Measurements from ENCODE around the gene CD44.

The CD44 gene

DNA sequence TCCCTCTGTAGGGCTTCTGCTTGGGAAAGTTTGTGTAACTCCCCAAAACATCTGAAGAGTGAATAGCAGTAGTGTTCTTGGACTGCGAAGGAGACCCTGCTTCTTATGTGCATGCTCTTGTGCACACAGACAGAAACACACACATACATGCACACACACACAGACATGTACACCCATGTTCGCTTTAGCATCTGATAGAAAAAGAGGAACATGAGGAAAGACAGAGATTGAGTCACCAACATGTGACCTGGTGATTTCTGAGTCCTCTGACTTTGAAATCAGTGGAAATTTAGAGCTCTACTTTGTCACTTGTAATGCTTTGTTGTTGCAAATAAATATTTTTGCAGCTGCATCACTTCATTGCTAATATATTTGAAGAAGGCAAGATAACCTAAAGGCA lies 23.8 kb downstream of the CD44 start:
- no peak for DNase-seq

DNA sequence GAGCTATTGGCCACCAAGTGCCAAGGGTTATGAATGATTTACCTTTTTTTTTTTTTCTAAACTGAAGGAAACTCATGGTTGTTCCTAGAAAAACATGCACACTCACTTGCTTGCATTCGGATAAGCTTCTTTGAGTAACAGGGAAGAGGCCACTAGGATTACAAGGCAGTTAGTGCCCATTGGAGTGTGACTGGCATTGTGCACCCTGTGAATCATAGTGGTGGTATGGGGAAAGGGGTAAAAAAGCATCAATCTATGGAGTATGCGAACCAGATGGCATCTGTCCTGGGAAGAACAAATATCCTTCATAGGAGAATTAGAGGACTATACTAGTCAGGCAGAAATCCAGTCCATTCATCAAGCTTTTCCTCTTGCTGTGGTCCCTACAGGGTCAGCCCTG lies 24.2 kb downstream of the CD44 start:
- DNase-seq: no peak

DNA sequence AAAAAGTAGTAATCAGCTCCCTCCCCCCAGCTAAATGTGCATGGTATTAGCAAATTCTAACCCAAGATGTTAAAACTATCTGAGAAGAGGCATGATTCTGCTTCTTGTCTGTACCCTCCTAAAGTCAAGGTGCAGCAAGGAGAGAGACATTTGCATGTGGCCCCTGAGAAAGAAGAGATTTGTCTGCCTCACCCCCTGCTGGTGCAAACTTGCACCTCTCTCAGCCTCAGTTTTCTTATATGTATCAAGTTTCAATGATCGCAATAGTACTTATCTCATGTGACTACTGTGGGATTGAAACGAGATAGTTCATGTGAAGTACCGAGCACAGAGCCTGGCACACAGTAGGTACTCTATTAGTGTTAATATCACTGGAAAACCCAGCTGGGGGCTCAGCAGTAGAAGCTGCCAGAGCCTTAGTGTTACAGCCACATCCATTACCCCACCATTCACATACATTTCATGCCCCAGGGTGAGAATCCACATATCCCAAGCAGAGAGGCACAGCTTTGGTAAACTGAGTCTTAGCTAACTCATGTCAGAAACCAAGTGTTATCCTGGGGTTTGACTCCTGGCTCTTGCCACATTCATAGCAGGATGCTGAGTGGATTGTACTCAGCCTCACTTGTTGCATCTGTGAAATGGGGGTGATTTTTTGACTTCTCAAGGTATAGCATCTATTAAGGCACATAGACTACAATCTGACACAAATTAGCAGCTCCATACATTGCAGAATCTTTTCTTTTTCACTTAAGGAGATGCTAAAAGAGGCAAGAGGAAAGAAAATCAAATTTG lies 24.9 kb downstream of the CD44 start:
- DNase-seq: no peak

DNA sequence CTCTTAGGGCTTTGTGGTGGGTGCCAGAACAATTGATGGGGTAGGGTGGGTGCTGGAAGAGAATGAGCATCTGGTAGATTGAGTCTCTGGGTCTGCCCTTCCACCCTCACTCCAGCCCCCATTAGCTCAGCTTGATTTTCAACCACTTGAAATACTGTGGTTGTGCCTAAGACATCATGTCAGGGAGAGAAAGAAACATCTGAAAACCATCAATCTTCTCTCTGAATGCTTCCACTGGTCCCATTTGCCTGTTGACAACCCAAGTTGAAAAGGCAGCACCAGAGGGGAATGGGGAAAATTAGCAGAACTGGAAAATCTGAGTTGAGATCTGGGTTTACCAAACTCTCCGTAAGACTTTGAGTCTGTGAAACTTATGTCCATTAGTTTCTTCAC lies 26.1 kb downstream of the CD44 start:
- DNase-seq: no peak

DNA sequence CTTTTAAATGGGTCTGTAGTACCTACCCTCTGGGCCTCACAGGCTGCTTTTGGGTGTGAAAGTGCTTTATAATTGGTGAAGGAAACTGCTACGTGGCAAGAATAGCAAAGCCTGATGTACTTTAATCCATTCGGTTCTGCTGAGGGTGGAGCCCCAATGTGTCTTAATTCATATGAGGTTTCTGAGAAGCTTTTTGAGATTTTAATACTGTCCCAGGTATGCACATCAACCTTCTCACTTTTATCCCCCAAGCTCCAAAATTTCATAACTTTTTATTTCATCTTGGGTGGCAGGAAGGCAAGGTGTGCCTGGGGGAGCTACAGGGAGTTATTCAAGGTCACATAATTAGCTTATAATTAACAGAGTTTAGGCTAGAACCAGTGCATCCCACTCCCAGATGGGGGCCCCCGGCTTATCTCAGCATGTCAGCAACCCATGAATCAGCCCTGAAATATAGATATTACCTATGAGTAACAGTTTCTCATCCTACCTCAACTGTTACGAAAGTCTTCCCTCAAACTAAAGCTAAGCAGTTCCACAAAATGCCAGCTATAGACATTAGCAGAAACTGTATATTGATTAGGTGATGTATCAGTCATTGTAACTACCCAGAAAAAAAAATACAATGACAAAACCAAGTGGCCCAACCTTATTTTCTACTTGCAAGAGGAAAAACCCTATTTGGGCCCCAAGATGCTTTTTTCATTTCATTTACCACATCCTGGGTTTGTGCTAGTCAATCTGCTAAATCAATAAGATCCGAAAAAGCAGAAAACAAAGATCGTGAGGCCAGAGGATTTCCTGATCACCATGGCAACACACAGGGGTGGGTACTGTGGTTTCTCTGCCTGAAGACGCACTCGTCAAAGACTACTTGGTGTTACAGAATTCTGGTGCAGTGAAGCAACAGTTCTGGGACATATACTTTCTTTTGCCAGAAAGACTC lies 26.7 kb downstream of the CD44 start:
- no peak for DNase-seq

DNA sequence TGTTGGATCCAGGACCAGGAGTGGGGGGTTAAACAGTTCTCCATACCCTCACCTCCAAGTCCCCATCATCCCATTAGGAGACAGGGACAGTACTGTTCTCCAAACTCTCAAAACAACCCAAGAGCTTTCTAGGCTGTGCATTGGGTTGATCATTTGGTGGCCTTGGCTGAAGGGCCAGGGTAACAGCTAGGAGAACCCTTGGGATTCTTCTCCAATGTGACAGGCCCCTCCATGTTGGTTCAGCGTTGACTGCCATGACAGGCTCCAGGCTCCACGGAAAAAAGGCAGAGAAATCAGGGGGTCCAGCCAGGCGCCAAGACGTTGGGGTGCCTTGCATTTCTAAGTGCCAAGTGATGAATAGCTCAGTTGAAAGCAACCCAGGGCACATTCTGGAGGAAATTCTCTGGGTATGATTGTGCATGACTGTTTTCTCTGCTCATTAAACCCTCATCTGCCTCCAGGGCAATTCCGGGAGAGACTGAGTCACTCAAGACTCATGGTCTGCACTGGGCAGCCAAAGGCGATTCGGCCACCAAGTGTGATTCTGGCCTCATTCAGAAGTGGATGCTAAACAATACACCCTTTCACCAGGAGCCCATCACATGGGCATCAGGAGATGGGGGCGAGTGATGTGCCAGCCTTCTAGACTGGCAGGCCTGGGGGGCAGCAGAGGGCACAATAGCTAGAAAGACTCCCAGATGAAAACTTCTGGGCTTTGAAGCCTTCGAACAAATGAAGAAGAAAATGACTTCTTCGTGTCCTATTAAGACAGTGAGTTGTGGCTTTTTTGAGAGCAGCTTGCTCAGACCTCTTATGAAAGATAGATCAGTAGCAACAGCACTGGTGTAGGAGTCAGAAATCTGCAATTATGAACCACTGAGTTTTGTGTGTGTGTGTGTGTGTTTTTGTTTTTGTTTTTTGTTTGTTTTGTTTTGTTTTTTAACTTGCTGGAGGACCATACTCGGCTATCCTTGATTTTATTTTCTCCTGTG lies 27.7 kb downstream of the CD44 start:
- no peak for DNase-seq

DNA sequence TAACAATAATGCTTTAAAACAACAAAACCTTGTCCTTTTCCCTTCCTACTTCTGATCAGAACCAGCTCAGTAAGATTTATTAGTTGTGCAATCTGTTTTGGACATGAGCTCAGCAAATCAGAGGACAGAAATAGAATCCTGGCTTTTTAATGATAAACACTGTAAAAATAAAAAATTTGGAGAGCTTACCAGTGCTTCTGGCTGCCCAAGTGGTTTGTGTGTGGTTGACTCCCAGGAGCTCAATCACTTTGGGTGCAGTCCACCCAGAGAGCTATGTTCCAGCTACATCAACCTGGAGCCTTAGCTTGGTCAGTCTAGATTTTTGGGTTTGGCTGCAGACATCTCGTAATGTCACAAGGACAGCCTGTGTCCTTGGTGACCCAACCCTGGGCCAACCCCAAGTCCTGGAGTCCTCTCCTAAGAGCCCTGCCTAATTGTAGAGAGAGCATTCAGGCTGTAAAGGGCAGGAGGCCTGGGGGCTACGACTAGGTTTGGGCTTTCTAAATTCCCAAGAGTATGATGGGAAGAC lies 28.5 kb downstream of the CD44 start:
- DNase-seq: no peak

DNA sequence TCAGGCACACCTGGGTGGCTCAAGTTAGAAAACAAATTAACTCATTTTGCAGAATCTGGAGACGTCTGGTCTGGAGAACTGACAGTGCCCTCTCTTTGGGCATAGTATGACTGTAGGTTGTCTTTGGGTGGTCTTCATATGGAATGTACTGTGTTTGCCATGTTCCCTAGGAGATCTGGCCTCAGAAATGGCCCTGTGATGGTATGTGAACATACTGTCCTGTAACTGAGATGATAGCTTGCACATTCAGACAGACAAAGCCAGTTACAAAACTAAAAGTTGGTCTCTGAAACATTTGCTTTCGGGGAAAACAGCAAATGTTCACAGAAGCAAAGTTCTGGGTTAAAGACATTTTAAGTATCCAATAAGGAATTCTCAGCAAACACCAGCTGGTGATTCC lies 29.7 kb downstream of the CD44 start:
- no peak for DNase-seq

DNA sequence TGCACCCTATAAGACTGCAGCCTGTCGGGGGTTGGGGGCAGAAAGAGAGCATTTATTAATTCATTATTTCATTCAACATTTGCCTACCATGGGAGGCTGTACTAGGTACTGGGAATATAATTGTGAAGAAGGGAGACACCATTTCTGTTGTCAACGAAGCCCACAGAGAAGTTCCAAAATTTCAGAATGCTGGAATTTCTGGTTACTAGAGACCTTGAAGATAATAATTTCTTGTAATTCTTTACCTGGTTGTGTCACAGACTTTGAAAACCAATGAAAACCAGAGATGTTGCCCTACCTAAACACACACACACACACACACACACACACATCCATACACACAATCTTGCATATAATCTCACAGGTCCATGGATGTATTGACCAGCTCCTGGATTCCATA lies 30.1 kb downstream of the CD44 start:
- DNase-seq: no peak

DNA sequence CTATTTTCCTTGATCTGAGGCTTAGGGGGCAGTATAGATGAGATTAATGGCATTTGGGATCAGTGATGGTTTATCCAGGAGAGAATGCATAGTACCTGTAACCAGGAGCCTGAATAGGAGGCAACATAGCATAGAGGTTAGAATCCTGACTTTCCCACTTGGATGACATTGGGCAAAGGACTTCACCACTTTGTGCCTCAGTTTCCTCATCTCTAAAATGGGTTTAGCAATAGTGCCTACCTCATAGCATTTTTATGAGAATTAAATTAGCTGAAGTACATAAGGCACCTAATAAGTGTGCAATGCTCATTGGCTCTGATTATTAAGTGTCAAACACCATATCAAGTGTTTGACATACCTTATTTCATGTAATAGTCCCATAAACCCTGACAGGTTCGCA lies 30.8 kb downstream of the CD44 start:
- DNase-seq: no peak

DNA sequence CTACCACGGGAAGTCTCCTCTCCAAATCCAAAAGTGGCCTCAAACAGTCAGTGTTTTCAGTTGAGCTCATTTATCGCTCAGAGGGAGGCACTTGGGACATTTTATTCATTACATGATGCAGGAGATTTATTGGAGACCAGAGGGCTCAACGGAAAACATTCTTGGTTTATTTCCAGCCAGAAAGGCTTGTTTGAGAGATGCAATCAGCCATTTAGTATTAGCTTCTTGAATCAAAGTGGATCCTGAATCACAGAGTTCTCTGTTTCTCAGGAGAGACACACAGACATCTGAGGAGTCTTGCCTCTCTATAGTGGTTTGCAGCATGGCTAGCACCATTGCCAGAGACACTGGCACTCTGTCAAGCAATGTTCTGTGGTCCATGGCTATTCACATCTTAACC lies 31.5 kb downstream of the CD44 start:
- no peak for DNase-seq

DNA sequence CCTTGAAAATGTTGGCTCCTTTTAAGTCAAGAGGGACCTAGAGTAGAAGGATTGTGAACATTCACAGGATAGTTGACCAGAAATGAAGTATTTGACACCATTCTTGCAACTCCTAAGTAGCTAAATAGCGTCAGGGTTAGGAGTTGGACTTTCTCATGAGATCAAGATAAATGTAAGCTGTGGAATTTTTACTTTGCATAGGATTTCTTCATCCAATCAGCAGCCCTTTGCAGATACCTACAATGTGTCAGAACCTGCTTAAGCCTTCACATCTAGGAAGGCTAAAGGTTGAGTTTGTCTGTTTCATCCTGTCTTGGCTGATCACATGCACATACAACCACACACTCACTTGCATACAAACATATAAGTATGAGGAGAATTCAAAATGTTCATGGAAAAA lies 32.3 kb downstream of the CD44 start:
- no peak for DNase-seq

DNA sequence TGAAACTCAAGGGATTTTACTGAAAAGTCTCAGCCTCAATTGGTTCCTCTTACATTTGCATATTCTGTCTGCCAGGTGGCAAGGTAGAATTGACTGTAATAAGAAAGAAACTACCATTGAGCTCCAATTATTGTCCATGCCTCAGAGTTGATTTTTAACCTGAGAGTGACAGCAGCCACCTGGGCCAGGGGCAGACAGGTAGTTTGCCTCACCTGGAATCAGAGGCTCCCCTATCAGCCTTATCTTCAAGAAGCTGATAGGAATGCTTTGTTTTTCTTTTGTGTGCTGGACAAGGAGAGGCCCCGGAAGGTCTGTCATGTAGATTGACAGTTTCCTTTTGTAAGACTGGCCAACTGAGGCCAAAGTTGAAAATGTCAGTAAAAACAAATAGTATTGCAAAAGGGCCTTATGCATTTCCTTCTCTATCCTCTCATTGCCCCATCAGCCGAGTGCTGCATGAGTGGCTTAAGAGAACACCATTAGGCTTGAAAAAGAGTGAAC lies 34.1 kb downstream of the CD44 start:
- no peak for DNase-seq

DNA sequence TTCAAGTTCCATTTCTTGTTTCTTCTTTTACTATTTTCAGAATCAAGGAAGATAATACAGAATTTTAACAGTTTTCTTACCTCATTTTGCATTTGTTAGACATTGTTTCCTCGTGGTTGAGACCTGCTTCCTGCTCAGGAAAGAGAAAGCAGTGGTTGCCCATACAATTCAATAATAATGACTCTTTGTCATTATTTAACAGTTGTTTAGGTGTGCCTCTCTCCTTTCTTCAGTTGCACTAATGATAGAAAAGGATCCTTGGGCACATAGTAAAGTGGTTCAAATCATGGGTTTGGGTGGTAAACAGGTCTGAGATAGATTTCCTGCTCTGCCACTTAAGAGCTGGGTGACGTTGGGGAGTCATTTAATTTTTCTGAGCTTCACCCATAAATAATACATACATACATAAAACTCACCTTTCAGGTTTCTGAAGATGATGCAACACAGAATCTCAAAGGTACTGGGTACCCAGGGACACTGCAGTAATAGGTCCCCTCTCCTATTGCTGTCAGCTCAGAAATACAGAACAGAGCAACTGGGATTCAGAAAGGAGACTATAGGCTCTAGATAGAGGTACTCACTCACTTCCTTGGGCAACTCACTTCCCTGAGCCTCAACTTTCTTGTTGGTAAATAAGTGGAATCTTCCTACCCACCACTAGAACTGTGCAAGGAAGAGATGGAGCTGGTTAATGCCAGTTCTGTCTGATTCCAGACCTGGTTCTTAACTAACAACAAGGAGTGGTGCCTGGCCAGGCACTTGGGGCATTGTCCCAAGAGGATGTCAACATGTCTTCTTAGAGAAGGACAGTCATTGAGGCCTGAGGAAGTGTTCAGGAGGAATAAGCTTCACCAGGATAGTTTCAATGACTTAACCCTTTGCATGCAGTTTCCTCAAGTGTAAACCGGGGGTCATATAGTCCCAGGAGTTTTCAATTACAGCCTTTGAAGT lies 34.9 kb downstream of the CD44 start:
- DNase-seq: no peak

DNA sequence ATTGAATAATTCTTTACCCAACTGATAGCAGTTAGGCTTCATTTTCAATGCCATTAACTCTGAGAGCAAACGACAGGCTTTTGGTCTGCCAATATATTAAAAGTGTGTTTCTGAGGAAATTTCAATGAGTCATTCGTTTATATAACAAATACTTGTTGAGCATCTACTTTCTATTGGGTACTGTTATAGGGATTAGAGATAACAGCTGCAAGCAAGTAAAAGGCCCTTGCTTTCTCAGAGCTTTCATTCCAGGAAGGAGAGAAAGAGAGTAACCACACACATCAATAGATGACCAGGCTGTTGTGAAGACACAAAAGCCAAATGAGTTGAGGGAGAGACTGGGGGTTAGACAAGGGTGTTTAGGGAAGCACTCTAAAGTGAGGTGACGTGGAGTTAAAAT lies 35.7 kb downstream of the CD44 start:
- no peak for DNase-seq

DNA sequence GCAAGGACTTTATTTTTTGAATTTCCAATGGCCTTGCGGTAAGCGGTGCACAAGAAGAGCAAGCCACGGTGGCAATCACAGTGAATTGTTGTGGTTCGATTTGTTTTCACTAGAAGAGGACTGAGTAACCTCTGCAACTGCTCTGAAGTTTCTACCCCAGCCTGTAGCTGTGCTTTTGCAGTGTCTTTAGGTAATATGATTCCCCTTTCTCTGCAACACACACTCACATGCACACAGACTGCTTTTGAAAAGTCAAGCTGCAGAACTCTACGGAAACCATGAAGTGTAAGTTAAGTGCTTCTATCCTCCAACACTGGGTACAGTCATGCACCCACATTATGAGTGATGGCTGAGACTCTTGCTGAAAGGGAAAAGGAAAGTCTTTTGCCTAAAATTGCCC lies 38.4 kb downstream of the CD44 start:
- no peak for DNase-seq

DNA sequence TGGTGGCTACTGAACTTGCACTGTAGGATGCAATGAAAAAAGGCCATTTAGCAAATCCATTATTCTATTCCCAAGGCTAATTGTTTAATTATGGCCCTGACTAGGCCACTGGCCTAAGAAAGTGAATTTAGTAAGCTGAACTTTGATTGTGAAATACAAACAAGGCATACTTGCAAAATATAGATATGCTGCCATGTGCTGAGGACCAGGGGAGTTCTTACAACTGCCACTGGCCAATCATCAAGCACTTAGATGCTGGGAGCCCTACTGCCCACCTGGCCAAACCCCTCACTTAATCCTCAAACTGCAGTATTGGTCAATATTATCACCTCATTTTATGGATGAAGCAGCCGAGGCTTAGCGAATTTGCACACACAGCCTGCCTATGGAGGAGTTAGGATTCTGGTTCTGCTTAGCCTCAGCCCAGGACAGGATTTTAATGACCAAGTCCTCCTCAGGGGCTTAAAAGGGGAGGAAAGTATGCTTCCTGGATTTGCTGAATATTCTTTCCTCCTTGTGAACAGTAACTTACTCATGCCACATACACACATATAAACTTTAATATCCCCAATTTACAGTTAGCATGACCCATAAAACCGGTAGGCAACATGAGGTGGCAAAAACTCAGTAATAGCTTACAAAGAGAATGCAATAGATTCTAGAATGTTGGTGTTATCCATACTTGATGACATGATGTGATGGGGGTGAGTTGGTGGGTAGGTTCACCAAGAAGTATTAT lies 39.3 kb downstream of the CD44 start:
- DNase-seq: no peak

DNA sequence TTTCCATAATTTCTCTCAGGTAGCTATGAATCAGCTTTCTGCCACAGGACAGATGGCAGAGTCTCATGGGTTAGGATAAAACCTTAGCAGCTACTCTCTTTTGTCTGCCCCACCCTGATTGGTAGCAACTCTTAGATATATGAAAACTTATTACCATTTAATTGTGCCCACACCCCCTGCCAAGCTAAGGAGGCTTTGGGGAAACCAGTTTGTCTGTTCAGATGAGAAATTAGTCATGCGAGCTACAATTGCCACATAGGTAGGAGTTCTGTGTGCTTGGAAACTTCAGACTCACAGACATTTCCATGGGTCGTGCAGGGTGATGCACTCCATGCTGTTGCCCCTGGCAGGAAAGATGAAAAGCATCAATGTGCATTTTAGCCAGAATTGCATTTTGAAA lies 39.9 kb downstream of the CD44 start:
- DNase-seq: no peak

DNA sequence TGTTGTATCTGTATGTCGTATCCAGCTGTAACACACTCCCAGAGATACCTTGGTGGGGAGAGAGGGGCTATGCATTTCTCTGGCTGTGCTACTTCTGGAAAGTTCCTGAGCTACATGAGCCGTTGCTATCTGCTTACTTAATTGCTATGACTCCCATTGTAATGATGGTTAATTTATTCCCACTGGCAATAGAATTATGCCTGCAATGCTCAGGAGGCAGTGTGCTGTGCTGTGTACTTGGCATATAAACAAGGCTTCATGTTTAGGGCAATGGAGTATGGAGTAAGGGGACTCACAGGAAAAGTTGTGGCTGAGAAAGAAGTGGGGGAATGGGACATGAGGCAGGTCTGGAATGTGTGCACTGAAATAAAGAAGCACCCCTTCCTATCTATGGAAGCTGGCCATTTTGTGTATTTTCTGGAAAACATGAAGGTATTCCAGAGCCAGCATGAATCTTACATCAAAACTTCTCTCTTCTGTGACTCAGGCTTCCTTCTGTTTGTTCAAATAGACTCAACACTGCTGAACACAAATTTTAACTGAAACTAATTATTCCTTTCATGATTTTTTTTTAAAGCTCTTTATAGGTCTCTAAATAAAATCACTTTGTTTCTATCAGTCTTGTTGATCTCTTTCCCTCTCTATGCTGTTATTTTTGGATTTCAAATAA lies 40.6 kb downstream of the CD44 start:
- DNase-seq: no peak

All from NCI-H1694 (cell line).